HuH-7.5 (cell line): Measurements from ENCODE around the gene EPS8L3.
"Not testable (repeated sequence)": the region's sequence is repeated elsewhere in the genome, so short reads cannot be mapped to it uniquely, and the experiment has no call there.

Source experiments
- DNase-seq: peaks from one replicate; pipeline ENCODE4 v3.0.0; 2011; ENCODE audit warnings: low spot score

EPS8L3 gene

GRCh38 chr1:109763646-109764415, at the start of gene EPS8L3:
EPS8L3 (minus strand) TSS chr1:109763923; CDS start chr1:109761749, 2,174 bp downstream.
- DNase-seq, result peak; percentile 79

GRCh38 chr1:109812691-109813393, 49.1 kb upstream of the EPS8L3 start:
- DNase-seq, result no peak

GRCh38 chr1:109808703-109809102, 45.0 kb upstream of the EPS8L3 start:
- DNase-seq, result no peak

GRCh38 chr1:109807822-109808680, 44.3 kb upstream of the EPS8L3 start:
- no peak for DNase-seq

- DNase-seq, result no peak
These were observed 43.7 kb upstream of the EPS8L3 start for GRCh38 chr1:109807402-109807801.

GRCh38 chr1:109806733-109807400, 43.1 kb upstream of the EPS8L3 start:
- DNase-seq, result no peak

- no peak for DNase-seq
These were observed 41.9 kb upstream of the EPS8L3 start for GRCh38 chr1:109805486-109806165.

GRCh38 chr1:109804660-109805059, 40.9 kb upstream of the EPS8L3 start:
- no peak for DNase-seq

GRCh38 chr1:109803901-109804331, 40.2 kb upstream of the EPS8L3 start:
- DNase-seq, result no peak

- no peak for DNase-seq
These were observed 39.3 kb upstream of the EPS8L3 start for GRCh38 chr1:109802901-109803561.

GRCh38 chr1:109802136-109802900, 38.6 kb upstream of the EPS8L3 start:
- DNase-seq, result no peak

- DNase-seq, result no peak
These were observed 38.0 kb upstream of the EPS8L3 start for GRCh38 chr1:109801791-109802135.

GRCh38 chr1:109800291-109800690, 36.6 kb upstream of the EPS8L3 start:
- no peak for DNase-seq

- DNase-seq, result no peak
These were observed 35.7 kb upstream of the EPS8L3 start for GRCh38 chr1:109799445-109799844.

GRCh38 chr1:109797303-109797595, 33.5 kb upstream of the EPS8L3 start:
- DNase-seq, result not testable (repeated sequence)

- no peak for DNase-seq
These were observed 33.0 kb upstream of the EPS8L3 start for GRCh38 chr1:109796484-109797302.

- DNase-seq, result no peak
These were observed 30.8 kb upstream of the EPS8L3 start for GRCh38 chr1:109794319-109795132.

- no peak for DNase-seq
These were observed 30.0 kb upstream of the EPS8L3 start for GRCh38 chr1:109793486-109794318.
